Hepatocyte (in vitro differentiated cells): ENCODE results near the gene SAMD4A.

Source experiments
- EZH2phosphoT487 ChIP-seq: fragments of 200-600 bp; sonication (generic); IDR thresholded peaks from one replicate; pipeline ENCODE4 v1.6.1; 2018; ENCODE audit warnings: antibody characterized with exemption, mild to moderate bottlenecking, low read depth, moderate library complexity; ENCODE audit not compliant: unreplicated experiment, severe bottlenecking
- TF ChIP-seq, protein P1 (sequence below): fragments of 200-600 bp; sonication (generic); IDR thresholded peaks from 2 replicates; pipeline ENCODE4 v1.5.1; 2016; ENCODE audit warnings: antibody characterized with exemption, mild to moderate bottlenecking; ENCODE audit not compliant: poor library complexity

DNA sequence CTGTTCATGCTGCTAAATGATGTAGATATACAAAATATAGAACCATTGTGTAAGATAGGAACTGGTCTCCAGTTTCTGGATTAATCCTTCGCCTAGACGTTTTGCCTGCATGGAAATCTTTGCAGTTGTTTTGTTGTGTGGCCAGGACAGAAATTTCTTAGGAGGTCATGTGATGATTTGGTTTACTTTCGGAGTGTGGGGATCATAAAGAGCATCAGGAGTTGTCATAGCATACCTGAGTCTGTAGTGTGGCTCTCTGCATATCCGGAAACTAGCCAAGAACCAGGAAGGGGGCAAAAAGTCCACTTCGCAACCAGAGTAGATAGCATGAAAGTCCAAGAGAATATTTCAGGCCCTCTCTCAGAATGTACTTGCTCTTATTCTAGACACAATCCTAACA is 3.1 kb downstream of the SAMD4A start:
- TF ChIP-seq, protein P1, sequence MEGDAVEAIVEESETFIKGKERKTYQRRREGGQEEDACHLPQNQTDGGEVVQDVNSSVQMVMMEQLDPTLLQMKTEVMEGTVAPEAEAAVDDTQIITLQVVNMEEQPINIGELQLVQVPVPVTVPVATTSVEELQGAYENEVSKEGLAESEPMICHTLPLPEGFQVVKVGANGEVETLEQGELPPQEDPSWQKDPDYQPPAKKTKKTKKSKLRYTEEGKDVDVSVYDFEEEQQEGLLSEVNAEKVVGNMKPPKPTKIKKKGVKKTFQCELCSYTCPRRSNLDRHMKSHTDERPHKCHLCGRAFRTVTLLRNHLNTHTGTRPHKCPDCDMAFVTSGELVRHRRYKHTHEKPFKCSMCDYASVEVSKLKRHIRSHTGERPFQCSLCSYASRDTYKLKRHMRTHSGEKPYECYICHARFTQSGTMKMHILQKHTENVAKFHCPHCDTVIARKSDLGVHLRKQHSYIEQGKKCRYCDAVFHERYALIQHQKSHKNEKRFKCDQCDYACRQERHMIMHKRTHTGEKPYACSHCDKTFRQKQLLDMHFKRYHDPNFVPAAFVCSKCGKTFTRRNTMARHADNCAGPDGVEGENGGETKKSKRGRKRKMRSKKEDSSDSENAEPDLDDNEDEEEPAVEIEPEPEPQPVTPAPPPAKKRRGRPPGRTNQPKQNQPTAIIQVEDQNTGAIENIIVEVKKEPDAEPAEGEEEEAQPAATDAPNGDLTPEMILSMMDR, result no peak
- TF ChIP-seq EZH2phosphoT487, result no peak
